Stomach (tissue), 9 donors: ENCODE measurements around the gene TPI1. TPM values are rescaled to one million over a fixed set of nuclear protein-coding genes. Genes with fewer than 3 reads are reported as not detected.
A peak's percentile ranks its signal among the peaks of the same experiment; 100 is the strongest.

Experiments
- DNase-seq, 2 donors: peaks; one replicate each; pipeline versions ENCODE4 v3.0.0 to v3.0.0-alpha.2; 2013 to 2019
- H3K27ac ChIP-seq, 5 donors: fragments of 200-600 bp in 4 of 5; sonication (generic) in 4 of 5; one replicate each; pipeline ENCODE4 v1.5.1; 2013 to 2019; ENCODE audit warnings: mild to moderate bottlenecking in 1 of 5, moderate library complexity in 1 of 5
- H3K27me3 ChIP-seq, 3 donors: fragments of 200-600 bp; sonication (generic); one replicate each; pipeline ENCODE4 v1.5.1; 2017 to 2019; ENCODE audit warnings: mixed run types in 1 of 3
- H3K36me3 ChIP-seq, 4 donors: fragments of 200-600 bp; sonication (generic); 1 replicate in 3 of 4; 2 replicates in 1 of 4; pipeline ENCODE4 v1.5.1; 2016 to 2019
- H3K4me1 ChIP-seq, 4 donors: fragments of 200-600 bp; sonication (generic); one replicate each; pipeline ENCODE4 v1.5.1; 2016 to 2019
- H3K4me3 ChIP-seq, 4 donors: fragments of 200-600 bp; sonication (generic) in 3 of 4; one replicate each; pipeline ENCODE4 v1.5.1; 2016 to 2019; ENCODE audit warnings: mild to moderate bottlenecking in 1 of 4
- H3K9me3 ChIP-seq, 4 donors: fragments of 200-600 bp; sonication (generic); one replicate each; pipeline ENCODE4 v1.5.1; 2016 to 2019
- CTCF ChIP-seq, 7 experiments: fragments of 450-650 bp in 4 of 7; fragments of 200-600 bp in 3 of 7; sonication (generic) in 3 of 7; IDR thresholded peaks; one replicate each; pipeline ENCODE4 v1.5.1; 2016 to 2019; ENCODE audit warnings: antibody characterized with exemption in 7 of 7, control low read depth in 2 of 7, mild to moderate bottlenecking in 1 of 7
- EP300 ChIP-seq: sonication (generic); formaldehyde crosslinking; IDR thresholded peaks from one replicate; pipeline ENCODE4 v1.6.1; 2017; ENCODE audit warnings: antibody characterized with exemption
- POLR2A ChIP-seq, 4 donors: fragments of 450-650 bp; IDR thresholded peaks; one replicate each; pipeline ENCODE4 v1.6.1; 2016; ENCODE audit warnings: antibody characterized with exemption in 4 of 4, control low read depth in 2 of 4, mild to moderate bottlenecking in 1 of 4, moderate library complexity in 1 of 4
- POLR2AphosphoS5 ChIP-seq, 3 donors: sonication (generic); formaldehyde crosslinking; IDR thresholded peaks; one replicate each; pipeline ENCODE4 v1.6.1; 2016; ENCODE audit warnings: antibody characterized with exemption in 3 of 3
- WGBS, 5 donors: extraction: QIAGEN DNeasy Blood & Tissue Kit in 3 of 5; methylation state at CpG; one replicate each; pipeline versions ENCODE4 v1.1.5 to v1.1.7; 2013 to 2018; 5-methylcytosine and 5-hydroxymethylcytosine counted together
- intact Hi-C: fragments of 100-400 bp; cut with DNase I; formaldehyde crosslinking; loops from one replicate; pipeline ENCODE4 v1.15.1; 2023; ENCODE audit warnings: low total_unique reads
- polyA plus RNA-seq, 3 donors: library from polyadenylated mRNA; stranded (reverse); fragments of 200-250 nt; gene quantifications; one replicate each; pipeline ENCODE4 v1.2.3, GENCODE V29; 2013
- total RNA-seq, 5 donors: library from RNA; depleted of rRNA; stranded (reverse); fragments of >200 nt; gene quantifications; one replicate each; pipeline versions ENCODE4 v1.1.0 to v1.2.3, GENCODE V29; 2014 to 2016
- donor health status: healthy with polysubstance abuse.
- donor health status: Bipolar disorder and iron deficiency.
- donor health status: healthy.

TPI1 gene
- total and polyA plus RNA-seq, 8 donors: 131 to 526 (median 336) TPM

DNA sequence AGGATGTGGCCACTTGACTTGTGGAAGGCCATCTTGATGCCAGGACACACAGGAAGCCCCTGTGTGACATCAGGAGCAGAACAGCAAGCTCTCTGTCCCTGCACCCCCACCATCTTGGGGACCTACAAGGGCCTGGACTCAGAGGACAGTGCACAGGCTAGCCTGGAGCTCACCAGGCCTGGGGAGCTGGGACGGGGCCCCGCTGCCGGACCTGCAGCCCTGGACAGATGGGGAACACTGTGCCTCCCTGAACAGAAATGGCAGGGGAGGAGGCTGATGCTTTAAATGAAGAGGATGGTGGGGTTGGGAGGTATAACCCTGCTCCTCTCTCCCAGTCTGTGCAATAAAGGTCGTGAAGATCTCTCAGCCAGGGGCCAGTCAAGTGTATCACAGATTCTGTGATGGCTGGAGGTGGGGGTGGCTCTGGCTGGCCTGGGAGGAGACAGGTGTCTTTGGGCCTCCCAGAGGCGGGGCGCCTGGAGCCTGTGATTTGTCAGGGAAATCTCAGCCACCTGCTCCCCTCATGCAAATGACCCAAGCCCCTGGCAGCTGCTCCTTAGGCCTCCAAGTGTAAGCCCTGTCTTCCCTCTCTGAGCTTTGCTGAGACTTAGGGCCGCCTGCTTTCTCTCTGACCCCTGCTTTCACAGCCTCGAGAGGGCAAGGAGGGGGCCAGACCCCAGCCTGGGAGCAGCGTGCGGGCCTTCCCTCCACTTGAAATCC is 27.7 kb upstream of the TPI1 start:
- Histone ChIP-seq H3K27ac (no peak overlapping the region), H3K4me3 (no peak overlapping the region), H3K36me3 (peaks cover 0 to 60% (median 47%) of the 10 kb centered on the region in 4 donors), H3K9me3 (no peaks in the 10 kb centered on the region), H3K4me1 (peaks cover 0 to 21% (median 5%) of the 10 kb centered on the region in 4 donors), H3K27me3 (no peaks in the 10 kb centered on the region)
- intact Hi-C loops: no loop called here
- DNase-seq: peak; percentile 44 to 53
- 77 to 82% (median 79%) methylated on average over 8 to 10 of the region's 10 CpGs for WGBS, 5 donors
- TF ChIP-seq EP300: no peak
- no peak for TF ChIP-seq CTCF (IDR thresholded peaks at IDR 0.05)
- TF ChIP-seq POLR2A (IDR thresholded peaks at IDR 0.05): no peak
- no peak for TF ChIP-seq POLR2AphosphoS5 (IDR thresholded peaks at IDR 0.05)

- Histone ChIP-seq H3K9me3 (no peaks in the 10 kb centered on the region), H3K36me3 (peaks cover 0 to 62% (median 51%) of the 10 kb centered on the region in 4 donors), H3K27me3 (no peaks in the 10 kb centered on the region), H3K27ac (peak overlapping the region in 1 of 5 donors; percentile 14), H3K4me3 (no peak overlapping the region), H3K4me1 (peaks cover 0 to 21% (median 5%) of the 10 kb centered on the region in 4 donors)
- no peak for TF ChIP-seq EP300
- no peak for DNase-seq
- 50 to 68% (median 53%) methylated on average over 1 of the region's 1 CpG for WGBS, 5 donors
- intact Hi-C loops: no loop called here
Measured at GRCh38 chr12:6840330-6840729, 27.0 kb upstream of the TPI1 start.

GRCh38 chr12:6840761-6841515 is 26.4 kb upstream of the TPI1 start, which contains the start of gene GNB3:
Gene GNB3 (plus strand): TSS chr12:6840925. CDS start chr12:6841288, 363 bp downstream.
- Histone ChIP-seq H3K36me3 (peaks cover 0 to 68% (median 57%) of the 10 kb centered on the region in 4 donors), H3K9me3 (no peaks in the 10 kb centered on the region), H3K4me3 (no peak within 1 kb of the TSS), H3K27me3 (no peaks in the 10 kb centered on the region), H3K4me1 (peaks cover 0 to 21% (median 4%) of the 10 kb centered on the region in 4 donors), H3K27ac (peak within 1 kb of the TSS in 1 of 5 donors; percentile 14)
- WGBS, 5 donors: 45 to 64% (median 56%) methylated on average over 10 to 24 of the region's 24 CpGs
- TF ChIP-seq POLR2A (IDR thresholded peaks at IDR 0.05) (no peak), EP300 (no peak), CTCF (IDR thresholded peaks at IDR 0.05) (no peak), POLR2AphosphoS5 (IDR thresholded peaks at IDR 0.05) (no peak)
- DNase-seq: no peak
- intact Hi-C loops: no loop called here

DNA sequence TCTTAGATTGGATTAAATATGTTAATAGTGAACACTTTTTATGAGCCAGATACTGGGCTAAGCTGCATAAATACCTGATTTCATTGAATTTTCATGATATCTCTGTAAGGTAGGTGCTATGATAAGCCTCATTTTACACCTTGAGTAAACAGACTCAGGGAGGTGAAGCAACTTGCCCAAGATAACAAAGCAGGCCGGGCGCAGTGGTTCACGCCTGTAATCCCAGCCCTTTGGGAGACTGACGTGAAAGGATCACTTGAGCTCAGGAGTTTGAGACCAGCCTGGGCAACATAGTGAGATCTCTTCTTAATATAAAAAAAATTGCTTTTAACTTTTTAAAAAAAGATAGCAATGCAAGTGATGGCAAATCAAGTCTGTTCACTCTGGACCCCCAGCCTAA is 25.3 kb upstream of the TPI1 start:
- Histone ChIP-seq H3K27ac (no peak overlapping the region), H3K36me3 (peaks cover 0 to 74% (median 62%) of the 10 kb centered on the region in 4 donors), H3K27me3 (no peaks in the 10 kb centered on the region), H3K9me3 (no peaks in the 10 kb centered on the region), H3K4me1 (peaks cover 0 to 21% (median 3%) of the 10 kb centered on the region in 4 donors), H3K4me3 (no peak overlapping the region)
- peak in 1 of 2 donors; percentile 52 for DNase-seq
- 39 to 70% (median 51%) methylated on average over 4 of the region's 4 CpGs for WGBS, 5 donors
- intact Hi-C loops: no loop called here
- TF ChIP-seq CTCF (IDR thresholded peaks at IDR 0.05) (no peak), POLR2A (IDR thresholded peaks at IDR 0.05) (no peak), POLR2AphosphoS5 (IDR thresholded peaks at IDR 0.05) (no peak), EP300 (no peak)
